ENCODE measurements around the gene MOB3A.
"Not testable (repeated sequence)": the region's sequence is repeated elsewhere in the genome, so short reads cannot be mapped to it uniquely, and the experiment has no call there.

The MOB3A gene

GRCh38 chr19:2132191-2132590, 36.1 kb upstream of the MOB3A start:
- Histone ChIP-seq H3K27ac (ENCODE audit: low read length) (no peak overlapping the region), H3K36me3 (ENCODE audit: control insufficient read depth in 1 of 2, insufficient read depth in 2 of 2, low read length in 2 of 2) (peaks cover 30 to 61% of the 10 kb centered on the region in 2 donors), H3K4me3 (ENCODE audit: low read depth in 1 of 2, low read length in 2 of 2) (no peak overlapping the region)

GRCh38 chr19:2131012-2131975, 35.2 kb upstream of the MOB3A start:
- H3K4me1 ChIP-seq (ENCODE audit: control insufficient read depth in 1 of 2, insufficient read depth in 2 of 2, low read length in 2 of 2); H3K27ac ChIP-seq (ENCODE audit: low read length); H3K27me3 ChIP-seq (ENCODE audit: low read depth, low read length); H3K4me3 ChIP-seq (ENCODE audit: low read depth in 1 of 2, low read length in 2 of 2); H3K9me3 ChIP-seq (ENCODE audit: control insufficient read depth in 1 of 2, low read length in 2 of 2): not testable (repeated sequence)
- H3K36me3 ChIP-seq (ENCODE audit: control insufficient read depth in 1 of 2, insufficient read depth in 2 of 2, low read length in 2 of 2): peaks cover 27 to 58% of the 10 kb centered on the region in 2 donors

More at GRCh38 chr19:2132191-2132590, 36.1 kb upstream of the MOB3A start:
- no peaks in the 10 kb centered on the region for H3K27me3 ChIP-seq (ENCODE audit: low read depth, low read length)
- H3K4me1 ChIP-seq (ENCODE audit: control insufficient read depth in 1 of 2, insufficient read depth in 2 of 2, low read length in 2 of 2): no peaks in the 10 kb centered on the region
- H3K9me3 ChIP-seq (ENCODE audit: control insufficient read depth in 1 of 2, low read length in 2 of 2): no peaks in the 10 kb centered on the region

- Histone ChIP-seq H3K9me3 (ENCODE audit: control insufficient read depth in 1 of 2, low read length in 2 of 2) (no peaks in the 10 kb centered on the region), H3K36me3 (ENCODE audit: control insufficient read depth in 1 of 2, insufficient read depth in 2 of 2, low read length in 2 of 2) (peaks cover 25 to 65% of the 10 kb centered on the region in 2 donors), H3K27ac (ENCODE audit: low read length) (no peak overlapping the region), H3K4me3 (ENCODE audit: low read depth in 1 of 2, low read length in 2 of 2) (no peak overlapping the region), H3K4me1 (ENCODE audit: control insufficient read depth in 1 of 2, insufficient read depth in 2 of 2, low read length in 2 of 2) (no peaks in the 10 kb centered on the region), H3K27me3 (ENCODE audit: low read depth, low read length) (no peaks in the 10 kb centered on the region)
These were observed 34.0 kb upstream of the MOB3A start for GRCh38 chr19:2129892-2130770.

- Histone ChIP-seq H3K4me1 (ENCODE audit: control insufficient read depth in 1 of 2, insufficient read depth in 2 of 2, low read length in 2 of 2) (no peaks in the 10 kb centered on the region), H3K27ac (ENCODE audit: low read length) (no peak overlapping the region), H3K9me3 (ENCODE audit: control insufficient read depth in 1 of 2, low read length in 2 of 2) (no peaks in the 10 kb centered on the region), H3K36me3 (ENCODE audit: control insufficient read depth in 1 of 2, insufficient read depth in 2 of 2, low read length in 2 of 2) (peaks cover 25 to 66% of the 10 kb centered on the region in 2 donors), H3K27me3 (ENCODE audit: low read depth, low read length) (no peaks in the 10 kb centered on the region), H3K4me3 (ENCODE audit: low read depth in 1 of 2, low read length in 2 of 2) (no peak overlapping the region)
These were observed 33.4 kb upstream of the MOB3A start for GRCh38 chr19:2129486-2129885.

GRCh38 chr19:2129022-2129421, 32.9 kb upstream of the MOB3A start:
- Histone ChIP-seq H3K36me3 (ENCODE audit: control insufficient read depth in 1 of 2, insufficient read depth in 2 of 2, low read length in 2 of 2) (peaks cover 25 to 70% of the 10 kb centered on the region in 2 donors), H3K4me1 (ENCODE audit: control insufficient read depth in 1 of 2, insufficient read depth in 2 of 2, low read length in 2 of 2) (no peaks in the 10 kb centered on the region), H3K9me3 (ENCODE audit: control insufficient read depth in 1 of 2, low read length in 2 of 2) (no peaks in the 10 kb centered on the region), H3K27ac (ENCODE audit: low read length) (no peak overlapping the region), H3K27me3 (ENCODE audit: low read depth, low read length) (no peaks in the 10 kb centered on the region), H3K4me3 (ENCODE audit: low read depth in 1 of 2, low read length in 2 of 2) (no peak overlapping the region)

- not testable (repeated sequence) for H3K27me3 ChIP-seq (ENCODE audit: low read depth, low read length); H3K4me1 ChIP-seq (ENCODE audit: control insufficient read depth in 1 of 2, insufficient read depth in 2 of 2, low read length in 2 of 2); H3K9me3 ChIP-seq (ENCODE audit: control insufficient read depth in 1 of 2, low read length in 2 of 2); H3K27ac ChIP-seq (ENCODE audit: low read length); H3K4me3 ChIP-seq (ENCODE audit: low read depth in 1 of 2, low read length in 2 of 2)
- peaks cover 32 to 77% of the 10 kb centered on the region in 2 donors for H3K36me3 ChIP-seq (ENCODE audit: control insufficient read depth in 1 of 2, insufficient read depth in 2 of 2, low read length in 2 of 2)
These were observed 32.1 kb upstream of the MOB3A start for GRCh38 chr19:2128252-2128651.

- no peaks in the 10 kb centered on the region for H3K4me1 ChIP-seq (ENCODE audit: control insufficient read depth in 1 of 2, insufficient read depth in 2 of 2, low read length in 2 of 2)
- no peak overlapping the region for H3K4me3 ChIP-seq (ENCODE audit: low read depth in 1 of 2, low read length in 2 of 2)
- peaks cover 33 to 78% of the 10 kb centered on the region in 2 donors for H3K36me3 ChIP-seq (ENCODE audit: control insufficient read depth in 1 of 2, insufficient read depth in 2 of 2, low read length in 2 of 2)
- no peaks in the 10 kb centered on the region for H3K27me3 ChIP-seq (ENCODE audit: low read depth, low read length)
- H3K9me3 ChIP-seq (ENCODE audit: control insufficient read depth in 1 of 2, low read length in 2 of 2): no peaks in the 10 kb centered on the region
- H3K27ac ChIP-seq (ENCODE audit: low read length): no peak overlapping the region
These were observed 31.6 kb upstream of the MOB3A start for GRCh38 chr19:2127758-2128157.

- no peaks in the 10 kb centered on the region for H3K27me3 ChIP-seq (ENCODE audit: low read depth, low read length)
- no peak overlapping the region for H3K27ac ChIP-seq (ENCODE audit: low read length)
- no peaks in the 10 kb centered on the region for H3K4me1 ChIP-seq (ENCODE audit: control insufficient read depth in 1 of 2, insufficient read depth in 2 of 2, low read length in 2 of 2)
- no peak overlapping the region for H3K4me3 ChIP-seq (ENCODE audit: low read depth in 1 of 2, low read length in 2 of 2)
- H3K9me3 ChIP-seq (ENCODE audit: control insufficient read depth in 1 of 2, low read length in 2 of 2): no peaks in the 10 kb centered on the region
- H3K36me3 ChIP-seq (ENCODE audit: control insufficient read depth in 1 of 2, insufficient read depth in 2 of 2, low read length in 2 of 2): peaks cover 33 to 78% of the 10 kb centered on the region in 2 donors
These were observed 30.9 kb upstream of the MOB3A start for GRCh38 chr19:2126879-2127518.

GRCh38 chr19:2123682-2124387, 27.7 kb upstream of the MOB3A start:
- H3K36me3 ChIP-seq (ENCODE audit: control insufficient read depth in 1 of 2, insufficient read depth in 2 of 2, low read length in 2 of 2): peaks cover 28 to 79% of the 10 kb centered on the region in 2 donors
- H3K4me3 ChIP-seq (ENCODE audit: low read depth in 1 of 2, low read length in 2 of 2): no peak overlapping the region

GRCh38 chr19:2122982-2123381, 26.9 kb upstream of the MOB3A start:
- Histone ChIP-seq H3K4me1 (ENCODE audit: control insufficient read depth in 1 of 2, insufficient read depth in 2 of 2, low read length in 2 of 2) (no peaks in the 10 kb centered on the region), H3K4me3 (ENCODE audit: low read depth in 1 of 2, low read length in 2 of 2) (no peak overlapping the region), H3K27me3 (ENCODE audit: low read depth, low read length) (no peaks in the 10 kb centered on the region), H3K36me3 (ENCODE audit: control insufficient read depth in 1 of 2, insufficient read depth in 2 of 2, low read length in 2 of 2) (peaks cover 36 to 86% of the 10 kb centered on the region in 2 donors), H3K27ac (ENCODE audit: low read length) (no peak overlapping the region), H3K9me3 (ENCODE audit: control insufficient read depth in 1 of 2, low read length in 2 of 2) (no peaks in the 10 kb centered on the region)

More at GRCh38 chr19:2123682-2124387, 27.7 kb upstream of the MOB3A start:
- no peaks in the 10 kb centered on the region for H3K27me3 ChIP-seq (ENCODE audit: low read depth, low read length)
- H3K9me3 ChIP-seq (ENCODE audit: control insufficient read depth in 1 of 2, low read length in 2 of 2): no peaks in the 10 kb centered on the region
- no peak overlapping the region for H3K27ac ChIP-seq (ENCODE audit: low read length)
- H3K4me1 ChIP-seq (ENCODE audit: control insufficient read depth in 1 of 2, insufficient read depth in 2 of 2, low read length in 2 of 2): no peaks in the 10 kb centered on the region
